ENCODE data around the gene FN3KRP.

- no peak for TF ChIP-seq SP1 (IDR thresholded peaks at IDR 0.05)
- no peak for TF ChIP-seq SP1 (CRISPR knock-in tag; IDR thresholded peaks at IDR 0.05)
- no peak for TF ChIP-seq ELF4 (CRISPR knock-in tag; IDR thresholded peaks at IDR 0.05; ENCODE audit: borderline replicate concordance)
- TF ChIP-seq CTCF (CRISPR knock-in tag; IDR thresholded peaks at IDR 0.05) = no peak
- no peak for TF ChIP-seq POLR2AphosphoS5 (IDR thresholded peaks at IDR 0.05; ENCODE audit: low read depth, low read length)
Measured at GRCh38 chr17:82720204-82720603, 3.7 kb downstream of the FN3KRP start.
